PFSK-1 (cell line): Measurements from ENCODE around the gene MMP15.

ENCODE experiments used
- POLR2AphosphoS5 ChIP-seq: IDR thresholded peaks from 2 replicates; pipeline ENCODE4 v1.6.1; 2012; ENCODE audit warnings: low read depth, mild to moderate bottlenecking, control low read depth, low read length, moderate library complexity
- SIN3A ChIP-seq: IDR thresholded peaks from 2 replicates; pipeline ENCODE4 v1.6.1; 2012; ENCODE audit warnings: mild to moderate bottlenecking, low read length, moderate library complexity, borderline replicate concordance; ENCODE audit not compliant: insufficient read depth
- TAF1 ChIP-seq: IDR thresholded peaks from 2 replicates; pipeline ENCODE4 v1.6.1; 2012; ENCODE audit warnings: low read length, control low read depth, borderline replicate concordance; ENCODE audit not compliant: insufficient read depth
- TF ChIP-seq, protein P1 (sequence below), 2 experiments: IDR thresholded peaks; 2 replicates each; pipeline versions ENCODE4 v1.6.1 to v1.8.0; 2011 to 2012; ENCODE audit warnings: low read depth in 2 of 2, low read length in 2 of 2, control low read depth in 1 of 2, inconsistent platforms in 1 of 2, mild to moderate bottlenecking in 1 of 2, moderate library complexity in 1 of 2; ENCODE audit not compliant: insufficient read depth in 1 of 2

DNA sequence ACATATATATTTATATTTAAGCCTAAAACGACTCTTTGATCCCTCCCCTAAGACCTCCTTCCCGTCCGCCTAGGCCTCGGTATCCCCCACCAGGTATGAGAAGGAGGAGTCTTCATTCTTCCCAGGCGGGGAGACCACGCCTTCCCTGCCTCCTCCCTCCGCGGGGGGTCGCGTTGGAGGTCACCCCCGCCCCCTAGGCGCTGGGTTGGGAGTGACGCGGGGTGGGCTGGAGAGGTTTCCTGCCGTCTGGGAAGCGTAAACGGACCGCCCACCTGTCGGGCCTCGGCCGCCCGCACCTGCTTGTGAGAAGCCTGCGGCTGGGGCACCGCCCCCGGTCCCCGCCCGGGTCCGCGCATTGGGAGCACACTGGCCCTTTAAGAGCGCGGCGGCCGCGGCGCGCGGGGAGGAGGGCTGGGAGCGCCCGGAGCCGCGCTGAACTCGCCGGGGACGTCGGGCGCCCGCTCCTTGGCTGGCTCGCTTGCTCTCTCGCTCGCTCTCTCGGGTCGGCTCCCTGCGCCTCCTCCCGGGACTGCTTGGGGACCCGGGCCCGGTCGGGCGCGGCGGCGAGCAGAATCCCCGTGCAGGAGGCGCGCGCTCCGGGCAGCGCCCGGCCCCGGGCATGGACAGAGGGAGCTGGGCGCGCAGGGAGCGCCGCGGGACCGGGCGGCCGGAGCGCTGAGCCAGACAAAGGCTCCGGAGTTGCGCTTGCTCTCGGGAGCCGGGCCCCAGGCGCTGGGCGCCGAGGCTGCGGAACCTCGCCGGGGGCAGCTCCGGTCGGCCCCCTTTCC lies at the start of gene MMP15:
- TF ChIP-seq POLR2AphosphoS5 (no peak), SIN3A (0 out of 2 replicates have a peak, but pooled peaks have one; percentile 40), TAF1 (no peak)
- TF ChIP-seq, protein P1, sequence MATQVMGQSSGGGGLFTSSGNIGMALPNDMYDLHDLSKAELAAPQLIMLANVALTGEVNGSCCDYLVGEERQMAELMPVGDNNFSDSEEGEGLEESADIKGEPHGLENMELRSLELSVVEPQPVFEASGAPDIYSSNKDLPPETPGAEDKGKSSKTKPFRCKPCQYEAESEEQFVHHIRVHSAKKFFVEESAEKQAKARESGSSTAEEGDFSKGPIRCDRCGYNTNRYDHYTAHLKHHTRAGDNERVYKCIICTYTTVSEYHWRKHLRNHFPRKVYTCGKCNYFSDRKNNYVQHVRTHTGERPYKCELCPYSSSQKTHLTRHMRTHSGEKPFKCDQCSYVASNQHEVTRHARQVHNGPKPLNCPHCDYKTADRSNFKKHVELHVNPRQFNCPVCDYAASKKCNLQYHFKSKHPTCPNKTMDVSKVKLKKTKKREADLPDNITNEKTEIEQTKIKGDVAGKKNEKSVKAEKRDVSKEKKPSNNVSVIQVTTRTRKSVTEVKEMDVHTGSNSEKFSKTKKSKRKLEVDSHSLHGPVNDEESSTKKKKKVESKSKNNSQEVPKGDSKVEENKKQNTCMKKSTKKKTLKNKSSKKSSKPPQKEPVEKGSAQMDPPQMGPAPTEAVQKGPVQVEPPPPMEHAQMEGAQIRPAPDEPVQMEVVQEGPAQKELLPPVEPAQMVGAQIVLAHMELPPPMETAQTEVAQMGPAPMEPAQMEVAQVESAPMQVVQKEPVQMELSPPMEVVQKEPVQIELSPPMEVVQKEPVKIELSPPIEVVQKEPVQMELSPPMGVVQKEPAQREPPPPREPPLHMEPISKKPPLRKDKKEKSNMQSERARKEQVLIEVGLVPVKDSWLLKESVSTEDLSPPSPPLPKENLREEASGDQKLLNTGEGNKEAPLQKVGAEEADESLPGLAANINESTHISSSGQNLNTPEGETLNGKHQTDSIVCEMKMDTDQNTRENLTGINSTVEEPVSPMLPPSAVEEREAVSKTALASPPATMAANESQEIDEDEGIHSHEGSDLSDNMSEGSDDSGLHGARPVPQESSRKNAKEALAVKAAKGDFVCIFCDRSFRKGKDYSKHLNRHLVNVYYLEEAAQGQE (IDR thresholded peaks at IDR 0.05; ENCODE audit: insufficient read depth in 1 of 2, low read depth in 2 of 2, low read length in 2 of 2), result no peak
